ENCODE measurements around the gene ZNF639. TPM values are rescaled to one million over a fixed set of nuclear protein-coding genes. Genes with fewer than 3 reads are reported as not detected.

Gene ZNF639
- total RNA-seq, 1 donor from 2014 or later: 29.8 TPM

DNA sequence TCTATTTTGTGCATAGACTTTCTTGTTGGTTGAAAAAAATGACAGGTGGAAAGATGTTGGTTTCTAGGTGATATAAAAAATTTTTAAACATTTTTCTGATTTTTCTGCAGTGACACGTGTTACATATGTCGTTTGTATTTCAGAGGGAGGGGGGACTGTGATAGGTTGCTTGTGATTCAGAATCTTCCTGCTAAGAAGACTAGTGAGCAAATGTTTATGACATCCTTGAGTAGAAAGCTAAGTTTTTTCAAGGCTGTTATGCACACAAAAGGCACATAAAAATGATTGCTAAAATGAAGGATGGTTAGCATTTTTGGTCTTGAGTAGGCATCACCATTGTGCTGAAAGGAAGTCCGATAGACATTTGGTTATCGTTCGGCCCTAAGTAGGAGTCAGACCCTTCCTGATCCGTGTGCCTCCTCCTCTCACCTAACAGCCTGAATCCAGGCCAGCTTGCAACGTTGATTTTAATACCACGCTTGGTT, 1.5 kb downstream of the ZNF639 start:
- DNase-seq (ENCODE audit: low spot score): no peak
- Mint-ChIP-seq H3K27ac (ENCODE audit: unreplicated experiment) (peak overlapping the region; percentile 82), H3K36me3 (ENCODE audit: low read depth, unreplicated experiment) (peaks cover 12% of the 10 kb centered on the region), H3K4me1 (ENCODE audit: unreplicated experiment) (peaks cover 20% of the 10 kb centered on the region), H3K27me3 (ENCODE audit: unreplicated experiment) (no peaks in the 10 kb centered on the region), H3K4me3 (ENCODE audit: unreplicated experiment) (peak overlapping the region; percentile 95), H3K9me3 (ENCODE audit: unreplicated experiment) (no peaks in the 10 kb centered on the region)
- no peak for TF ChIP-seq CTCF (IDR thresholded peaks at IDR 0.05; ENCODE audit: unreplicated experiment)

DNA sequence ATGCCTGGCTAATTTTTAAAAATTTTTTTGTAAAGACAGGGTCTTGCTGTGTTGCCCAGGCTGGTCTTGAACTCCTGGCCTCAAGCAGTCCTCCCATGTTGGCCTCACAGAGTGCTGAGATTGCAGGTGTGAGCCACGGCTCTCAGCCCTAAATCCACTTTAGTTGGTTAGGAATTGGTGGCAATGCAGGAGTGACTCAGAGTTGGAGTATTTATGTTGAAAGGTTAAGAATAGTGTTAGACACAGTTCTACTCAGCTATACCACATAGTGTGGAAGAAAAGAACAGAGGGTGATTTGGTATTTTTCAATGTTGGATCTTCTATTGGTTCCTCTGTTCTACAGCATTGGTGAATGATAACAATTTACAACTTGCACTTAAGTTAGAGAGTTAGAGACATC, 7.6 kb downstream of the ZNF639 start:
- Mint-ChIP-seq H3K27ac (ENCODE audit: unreplicated experiment) (no peak overlapping the region), H3K27me3 (ENCODE audit: unreplicated experiment) (no peaks in the 10 kb centered on the region), H3K9me3 (ENCODE audit: unreplicated experiment) (no peaks in the 10 kb centered on the region), H3K4me3 (ENCODE audit: unreplicated experiment) (no peak overlapping the region), H3K4me1 (ENCODE audit: unreplicated experiment) (no peaks in the 10 kb centered on the region), H3K36me3 (ENCODE audit: low read depth, unreplicated experiment) (peaks cover 25% of the 10 kb centered on the region)
- TF ChIP-seq CTCF (IDR thresholded peaks at IDR 0.05; ENCODE audit: unreplicated experiment): no peak
- no peak for DNase-seq (ENCODE audit: low spot score)

- peaks cover 25% of the 10 kb centered on the region for H3K36me3 Mint-ChIP-seq (ENCODE audit: low read depth, unreplicated experiment)
- H3K27me3 Mint-ChIP-seq (ENCODE audit: unreplicated experiment): peaks cover 2% of the 10 kb centered on the region
- H3K4me3 Mint-ChIP-seq (ENCODE audit: unreplicated experiment): no peak overlapping the region
- H3K4me1 Mint-ChIP-seq (ENCODE audit: unreplicated experiment): no peaks in the 10 kb centered on the region
- DNase-seq (ENCODE audit: low spot score): no peak
- H3K27ac Mint-ChIP-seq (ENCODE audit: unreplicated experiment): no peak overlapping the region
- TF ChIP-seq CTCF (IDR thresholded peaks at IDR 0.05; ENCODE audit: unreplicated experiment): no peak
- no peaks in the 10 kb centered on the region for H3K9me3 Mint-ChIP-seq (ENCODE audit: unreplicated experiment)
Measured at GRCh38 chr3:179332240-179332639, 9.4 kb downstream of the ZNF639 start.

DNA sequence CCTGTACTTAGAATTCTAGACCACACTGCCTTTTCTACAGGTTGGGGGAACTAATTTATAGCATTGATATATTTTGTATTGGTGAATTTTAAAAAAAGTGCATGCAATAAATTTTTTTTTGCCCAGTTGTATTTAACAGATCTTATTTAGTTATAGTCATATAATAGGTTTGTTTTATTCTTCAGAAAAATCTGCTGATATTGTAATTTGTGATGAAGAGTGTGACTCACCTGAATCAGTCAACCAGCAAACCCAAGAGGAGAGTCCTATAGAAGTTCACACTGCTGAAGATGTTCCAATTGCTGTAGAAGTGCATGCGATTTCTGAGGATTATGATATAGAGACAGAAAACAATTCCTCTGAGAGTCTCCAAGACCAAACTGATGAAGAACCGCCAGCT, 10.3 kb downstream of the ZNF639 start:
- Mint-ChIP-seq H3K9me3 (ENCODE audit: unreplicated experiment) (no peaks in the 10 kb centered on the region), H3K27me3 (ENCODE audit: unreplicated experiment) (peaks cover 2% of the 10 kb centered on the region), H3K4me3 (ENCODE audit: unreplicated experiment) (no peak overlapping the region), H3K36me3 (ENCODE audit: low read depth, unreplicated experiment) (peaks cover 27% of the 10 kb centered on the region), H3K27ac (ENCODE audit: unreplicated experiment) (no peak overlapping the region), H3K4me1 (ENCODE audit: unreplicated experiment) (no peaks in the 10 kb centered on the region)
- no peak for DNase-seq (ENCODE audit: low spot score)
- no peak for TF ChIP-seq CTCF (IDR thresholded peaks at IDR 0.05; ENCODE audit: unreplicated experiment)

- H3K27me3 Mint-ChIP-seq (ENCODE audit: unreplicated experiment): peaks cover 2% of the 10 kb centered on the region
- H3K4me1 Mint-ChIP-seq (ENCODE audit: unreplicated experiment): no peaks in the 10 kb centered on the region
- TF ChIP-seq CTCF (IDR thresholded peaks at IDR 0.05; ENCODE audit: unreplicated experiment): no peak
- no peak overlapping the region for H3K4me3 Mint-ChIP-seq (ENCODE audit: unreplicated experiment)
- no peak for DNase-seq (ENCODE audit: low spot score)
- H3K36me3 Mint-ChIP-seq (ENCODE audit: low read depth, unreplicated experiment): peaks cover 15% of the 10 kb centered on the region
- no peak overlapping the region for H3K27ac Mint-ChIP-seq (ENCODE audit: unreplicated experiment)
- H3K9me3 Mint-ChIP-seq (ENCODE audit: unreplicated experiment): no peaks in the 10 kb centered on the region
Measured at GRCh38 chr3:179336345-179336929, 13.6 kb downstream of the ZNF639 start.

Measured in endothelial cell (in vitro differentiated cells).